HUDEP-2 (cell line): ENCODE data around the gene SPTSSA.
"Not testable (repeated sequence)": the region's sequence is repeated elsewhere in the genome, so short reads cannot be mapped to it uniquely, and the experiment has no call there.

ENCODE experiments used
- DNase-seq, 76 experiments: peaks; one replicate each; lab custom pipeline; 2025; ENCODE audit not compliant: unreplicated experiment in 76 of 76; lab: John Stamatoyannopoulos, UW

Gene SPTSSA

DNA sequence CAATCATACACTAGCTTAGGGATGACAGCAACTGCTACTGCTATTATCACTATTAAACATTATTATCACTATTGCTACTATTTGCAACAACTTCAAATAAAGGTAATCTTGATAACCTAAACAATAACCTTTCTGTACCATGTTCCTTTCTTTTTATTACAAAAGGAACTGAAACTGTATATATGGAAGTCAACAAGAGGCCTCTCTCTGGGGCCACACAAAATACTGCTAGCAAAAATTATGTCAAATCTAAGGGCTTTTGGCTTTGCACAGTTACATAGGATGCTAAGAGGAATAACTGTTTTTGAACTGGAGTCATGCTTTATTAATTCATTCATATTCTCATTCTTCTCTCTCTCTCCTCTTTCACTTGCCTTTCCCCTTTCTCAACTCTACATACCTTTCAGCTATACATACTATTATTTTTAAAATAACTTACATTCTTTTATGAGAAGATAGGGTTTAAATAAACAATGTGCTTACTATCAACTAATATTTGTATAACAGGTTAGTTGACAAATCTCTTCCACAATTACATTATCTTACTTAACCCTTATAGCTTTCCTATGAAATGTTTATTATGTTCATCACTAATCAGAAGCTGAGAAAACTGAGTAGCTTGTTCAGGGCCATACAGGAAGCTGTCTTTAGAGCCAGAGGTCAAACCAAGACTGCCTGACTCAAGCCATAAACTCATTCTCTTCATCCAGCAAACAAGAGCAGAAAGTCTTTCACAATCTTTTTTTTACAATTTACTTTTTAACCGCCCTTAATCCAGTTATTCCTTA lies 25.7 kb downstream of the SPTSSA start:
- no peak for DNase-seq

- DNase-seq: no peak
These were observed 28.1 kb downstream of the SPTSSA start for GRCh38 chr14:34433957-34434356.

DNA sequence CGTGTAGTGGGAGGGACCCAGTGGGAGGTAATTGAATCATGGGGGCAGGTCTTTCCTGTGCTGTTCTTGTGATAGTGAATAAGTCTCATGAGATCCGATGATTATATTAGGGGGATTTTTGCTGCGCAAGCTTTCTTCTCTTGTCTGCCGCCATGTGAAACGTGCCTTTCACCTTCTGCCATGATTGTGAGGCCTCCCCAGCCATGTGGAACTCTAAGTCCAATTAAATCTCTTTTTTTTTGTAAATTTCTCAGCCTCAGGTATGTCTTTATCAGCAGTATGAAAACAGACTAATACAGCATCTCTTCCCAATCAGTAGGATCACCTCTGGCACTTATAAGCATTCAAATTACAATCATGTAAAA lies 34.0 kb downstream of the SPTSSA start:
- not testable (repeated sequence) for DNase-seq

- no peak for DNase-seq
These were observed 35.4 kb downstream of the SPTSSA start for GRCh38 chr14:34426313-34427295.

- DNase-seq: no peak
These were observed 36.8 kb downstream of the SPTSSA start for GRCh38 chr14:34425095-34425851.

GRCh38 chr14:34424488-34424887 lies 37.6 kb downstream of the SPTSSA start:
- no peak for DNase-seq

GRCh38 chr14:34423445-34423844 lies 38.6 kb downstream of the SPTSSA start:
- DNase-seq: no peak

DNA sequence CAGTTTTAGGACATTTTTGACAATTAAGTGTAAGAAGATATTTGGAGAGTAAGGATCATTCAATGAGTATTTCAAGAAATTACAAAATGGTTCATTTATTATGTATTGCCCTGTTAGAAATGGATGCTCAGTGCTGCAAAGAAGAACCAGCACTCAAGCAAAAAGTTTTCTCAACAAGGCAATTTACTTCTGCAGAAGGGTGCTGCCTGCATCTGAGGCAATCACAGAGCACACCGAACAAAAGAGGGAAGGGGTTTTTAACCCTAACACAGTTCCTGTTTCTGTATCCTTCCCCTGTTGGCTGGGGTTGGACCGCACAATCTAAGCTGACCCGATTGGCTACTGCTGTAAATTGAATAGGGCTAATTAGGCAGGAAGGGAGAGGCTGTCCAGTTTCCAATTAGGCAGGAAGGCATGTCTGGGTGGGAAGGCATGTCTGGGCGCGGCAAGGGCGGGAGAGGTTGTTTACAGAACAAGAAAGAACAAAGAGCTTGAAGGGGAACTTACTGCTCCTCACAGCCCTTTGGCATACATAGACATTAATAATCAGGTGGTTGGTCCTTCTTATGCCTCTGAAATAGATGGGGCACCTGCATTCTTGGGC lies 41.4 kb downstream of the SPTSSA start:
- DNase-seq: no peak

- no peak for DNase-seq
These were observed 52.3 kb downstream of the SPTSSA start for GRCh38 chr14:34409721-34410120.

DNA sequence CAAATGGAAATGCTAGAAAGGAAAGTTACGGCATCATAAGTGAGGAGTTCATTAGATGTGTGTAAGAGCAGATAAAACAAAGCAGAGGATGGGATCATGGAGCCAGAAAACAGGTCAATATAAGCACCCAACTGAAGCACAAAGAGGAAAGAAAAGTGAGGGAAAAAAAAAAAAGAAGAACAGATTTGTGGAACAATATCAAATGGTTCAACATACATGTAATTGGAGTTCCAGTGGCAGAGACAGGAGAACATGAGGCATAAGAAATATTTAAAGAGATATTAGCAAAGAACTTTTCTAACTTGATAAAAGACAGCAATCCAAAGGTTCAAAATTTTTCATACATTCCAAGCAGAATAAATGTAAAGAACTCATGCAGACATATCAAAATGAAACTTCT lies 54.1 kb downstream of the SPTSSA start:
- no peak for DNase-seq

DNA sequence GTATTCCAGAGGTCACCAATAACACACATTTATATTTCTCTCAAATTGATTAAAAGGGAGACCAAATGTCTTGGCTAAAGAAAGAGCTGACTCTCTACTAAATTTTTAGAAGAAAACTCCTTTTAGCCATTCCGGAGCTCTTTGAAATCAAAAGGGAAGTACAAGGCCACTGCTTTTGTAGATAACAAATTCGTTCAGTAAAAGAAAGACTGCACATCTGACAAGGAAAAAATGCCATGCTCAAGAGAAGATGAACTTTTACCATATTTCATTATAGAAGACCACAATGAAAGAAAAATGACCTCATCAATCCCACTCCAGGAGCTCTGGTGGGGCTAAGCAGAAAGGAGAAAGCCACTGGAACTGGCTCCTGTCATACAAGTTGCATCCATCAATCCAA lies 57.6 kb downstream of the SPTSSA start:
- DNase-seq: no peak

GRCh38 chr14:34403646-34404045 lies 58.4 kb downstream of the SPTSSA start:
- DNase-seq: no peak

GRCh38 chr14:34398024-34398423 lies 64.0 kb downstream of the SPTSSA start:
- no peak for DNase-seq

DNA sequence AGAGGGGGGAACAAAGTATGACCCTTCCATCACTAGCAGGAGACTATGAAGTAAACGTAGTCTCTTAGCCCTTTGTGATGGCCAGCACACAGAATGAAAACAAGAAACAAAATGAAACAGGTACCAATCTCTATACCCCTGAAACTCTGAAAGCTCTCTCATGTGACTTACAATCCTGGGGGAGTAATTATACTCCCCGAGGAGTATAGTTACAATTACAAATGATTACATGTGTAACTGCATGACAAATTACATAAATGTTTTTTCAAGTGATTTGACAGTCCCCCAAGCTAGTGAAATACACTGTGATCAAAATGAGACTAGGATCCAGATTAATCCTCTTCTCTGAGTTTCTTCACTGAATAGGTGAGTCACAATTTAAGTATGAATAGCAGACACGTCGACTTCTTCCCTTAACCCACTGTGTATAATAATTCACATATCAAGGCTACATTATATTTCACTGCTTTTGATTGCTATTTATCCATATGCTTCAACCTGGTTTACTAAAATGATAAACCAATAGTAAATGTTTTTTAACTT lies 74.0 kb downstream of the SPTSSA start:
- DNase-seq: no peak

GRCh38 chr14:34386865-34387485 lies 75.1 kb downstream of the SPTSSA start:
- DNase-seq: no peak

- DNase-seq: not testable (repeated sequence)
These were observed 76.2 kb downstream of the SPTSSA start for GRCh38 chr14:34385881-34386280.

GRCh38 chr14:34383839-34384238 lies 78.2 kb downstream of the SPTSSA start:
- no peak for DNase-seq
